GM21381 (cell line): ENCODE measurements around the gene SPRR5.

Source experiments
- ATAC-seq: cut with Tn5 transposase; IDR thresholded peaks from one replicate; pipeline ENCODE4 v1.9.1; 2021; ENCODE audit warnings: mild to moderate bottlenecking, moderate library complexity; ENCODE audit not compliant: unreplicated experiment

The SPRR5 gene

DNA sequence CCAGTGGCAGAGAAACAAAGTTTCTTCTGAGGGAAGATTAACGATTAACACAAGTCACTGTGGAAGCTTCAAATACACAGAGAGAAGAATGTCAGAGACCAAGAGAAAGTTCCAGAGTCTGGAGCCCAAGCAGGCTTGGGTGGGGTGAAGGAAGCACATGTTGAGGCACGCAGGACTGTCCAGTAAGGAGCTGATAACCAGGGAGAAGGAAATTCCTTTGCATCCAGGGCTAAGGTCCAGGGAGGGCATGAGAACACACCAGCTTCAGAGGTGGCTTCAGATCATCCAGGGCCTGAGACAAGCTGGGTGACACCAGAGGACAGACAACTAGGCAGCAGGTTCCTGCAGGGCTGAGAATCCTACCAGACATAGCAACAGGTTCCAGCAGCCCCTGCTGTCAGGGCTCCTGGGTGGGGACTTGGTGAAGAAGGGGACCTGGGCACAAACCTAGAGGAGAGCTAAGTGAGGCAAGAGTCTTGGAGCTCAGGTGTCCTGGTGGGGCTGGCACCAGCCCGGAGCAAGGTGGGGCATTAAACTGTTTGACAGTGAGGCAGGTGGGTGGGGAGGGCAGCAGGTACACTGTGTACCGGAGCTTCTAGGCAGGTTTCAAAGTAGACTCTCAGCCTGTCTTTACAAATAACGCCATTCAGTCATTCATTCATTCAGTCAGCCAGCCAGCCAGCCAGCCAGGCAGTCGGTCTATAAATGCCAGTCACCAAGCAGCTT, 34.3 kb downstream of the SPRR5 start:
- ATAC-seq = no peak

DNA sequence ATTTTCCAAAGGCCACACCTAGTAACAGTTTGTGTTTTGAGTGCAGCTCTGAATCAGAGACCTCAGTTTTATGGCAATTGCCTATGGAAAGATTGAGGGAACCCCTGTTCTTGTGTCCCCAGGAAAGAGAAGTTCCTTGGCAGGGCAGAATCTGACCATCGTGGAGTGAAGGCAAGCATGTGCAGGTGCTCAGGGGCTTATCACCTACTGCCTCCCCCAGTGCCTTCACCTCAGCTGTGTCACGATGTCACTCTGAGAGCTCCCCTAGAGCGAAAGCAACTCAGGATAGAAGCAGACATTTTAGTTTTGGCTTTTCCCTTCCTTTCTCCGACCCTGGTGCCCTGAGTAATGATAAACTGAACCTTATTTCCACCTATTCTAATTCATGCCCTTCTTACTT, 35.1 kb downstream of the SPRR5 start:
- no peak for ATAC-seq

DNA sequence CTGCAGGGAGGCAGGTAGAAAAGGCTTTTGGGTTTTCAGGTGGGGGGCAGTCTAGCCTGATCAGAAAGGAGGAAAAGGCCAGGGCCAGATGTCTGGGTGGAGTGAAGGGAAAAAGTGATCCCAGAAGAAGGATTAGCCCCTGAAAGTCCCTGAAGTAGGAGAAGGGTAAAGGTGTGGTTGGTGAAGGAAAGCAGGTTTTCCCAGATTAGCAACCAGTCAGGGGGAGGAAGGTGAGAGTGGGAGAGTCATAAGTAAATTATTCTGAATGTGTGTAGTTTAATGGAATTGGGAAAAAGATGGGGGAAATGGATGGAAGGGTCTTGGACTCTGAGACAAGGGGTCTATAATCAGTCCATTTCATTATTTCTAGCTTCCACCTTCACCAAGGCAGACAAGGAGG, 36.2 kb downstream of the SPRR5 start:
- ATAC-seq = no peak

GRCh38 chr1:152983743-152984142, 36.7 kb downstream of the SPRR5 start, which contains the start of gene SPRR1A:
Gene SPRR1A (plus strand): TSS chr1:152984081. CDS start chr1:152985231, 1,150 bp downstream.
- ATAC-seq = no peak

GRCh38 chr1:152986578-152986977, 39.6 kb downstream of the SPRR5 start:
- no peak for ATAC-seq

DNA sequence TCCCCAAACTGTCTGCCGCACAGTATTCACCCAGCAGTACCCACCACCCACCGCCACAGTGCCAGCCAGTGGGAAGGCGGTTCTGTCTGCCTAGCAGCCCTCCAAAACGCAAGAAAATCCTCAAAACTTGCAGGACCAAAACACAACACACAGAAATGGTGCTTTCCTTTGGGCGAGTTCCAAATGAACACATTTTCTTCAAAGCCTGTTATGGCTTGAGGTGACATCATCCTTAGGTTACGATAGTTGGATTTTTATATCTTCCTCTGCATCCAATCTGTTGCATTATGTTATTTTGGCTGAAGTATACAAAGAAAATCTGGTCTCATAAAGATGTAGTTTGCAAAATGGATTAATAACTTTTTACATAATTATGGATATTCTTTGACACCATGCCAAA, 46.2 kb downstream of the SPRR5 start:
- no peak for ATAC-seq

GRCh38 chr1:152995842-152996241, 48.8 kb downstream of the SPRR5 start:
- no peak for ATAC-seq

DNA sequence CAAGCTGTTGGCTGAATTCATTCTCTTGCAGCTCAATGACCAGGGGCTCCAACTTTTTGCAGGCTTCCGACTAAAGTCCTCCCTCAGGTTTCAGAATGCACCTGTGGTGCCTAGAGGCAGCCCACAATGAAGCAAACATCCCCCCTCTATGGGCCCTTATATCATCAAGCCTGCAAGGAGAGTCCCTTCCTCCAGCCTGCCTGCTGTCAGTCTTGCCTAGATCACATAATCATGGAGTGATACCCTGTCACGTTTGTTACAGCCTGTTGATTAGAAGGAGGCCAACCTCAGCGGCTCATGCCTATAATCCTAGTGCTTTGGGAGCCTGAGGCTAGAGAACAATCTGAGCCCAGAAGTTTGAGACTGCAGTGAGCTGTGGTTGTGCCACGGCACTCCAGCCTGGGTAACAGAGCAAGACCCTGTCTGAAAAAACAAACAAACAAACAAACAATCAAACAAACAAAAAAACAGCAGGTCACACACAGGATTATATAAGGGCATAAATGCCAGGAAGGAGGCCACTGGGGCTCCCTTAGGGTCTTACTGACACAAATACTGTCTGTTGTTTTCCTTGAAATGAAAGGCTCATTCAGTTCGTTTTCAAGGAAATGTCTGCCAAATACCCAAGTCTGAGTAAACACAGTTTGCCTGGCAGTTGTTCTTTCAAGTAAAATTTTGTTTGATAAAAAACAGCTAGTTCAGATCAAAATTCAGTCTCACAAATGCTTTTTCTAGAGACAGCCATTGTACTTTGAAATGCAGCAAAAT, 49.8 kb downstream of the SPRR5 start:
- ATAC-seq = no peak

GRCh38 chr1:152997901-152998300, 50.9 kb downstream of the SPRR5 start:
- no peak for ATAC-seq

GRCh38 chr1:152998476-152998875, 51.5 kb downstream of the SPRR5 start:
- no peak for ATAC-seq
